ENCODE measurements around the gene LGALS1.
A peak's percentile ranks its signal among the peaks of the same experiment; 100 is the strongest.

Gene LGALS1

GRCh38 chr22:37664249-37665101, 11.0 kb upstream of the LGALS1 start:
- no peak for DNase-seq

DNA sequence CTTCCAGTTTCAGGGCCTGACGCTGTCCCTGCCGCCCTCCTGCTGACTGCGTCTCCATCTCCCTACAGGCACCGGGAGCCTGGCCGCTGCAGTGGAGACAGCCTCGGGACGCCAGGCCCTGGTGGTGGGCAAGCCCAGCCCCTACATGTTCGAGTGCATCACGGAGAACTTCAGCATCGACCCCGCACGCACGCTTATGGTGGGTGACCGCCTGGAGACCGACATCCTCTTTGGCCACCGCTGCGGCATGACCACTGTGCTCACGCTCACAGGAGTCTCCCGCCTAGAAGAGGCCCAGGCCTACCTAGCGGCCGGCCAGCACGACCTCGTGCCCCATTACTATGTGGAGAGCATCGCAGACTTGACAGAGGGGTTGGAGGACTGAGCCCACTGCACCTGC, 9.9 kb upstream of the LGALS1 start:
- DNase-seq = no peak

DNA sequence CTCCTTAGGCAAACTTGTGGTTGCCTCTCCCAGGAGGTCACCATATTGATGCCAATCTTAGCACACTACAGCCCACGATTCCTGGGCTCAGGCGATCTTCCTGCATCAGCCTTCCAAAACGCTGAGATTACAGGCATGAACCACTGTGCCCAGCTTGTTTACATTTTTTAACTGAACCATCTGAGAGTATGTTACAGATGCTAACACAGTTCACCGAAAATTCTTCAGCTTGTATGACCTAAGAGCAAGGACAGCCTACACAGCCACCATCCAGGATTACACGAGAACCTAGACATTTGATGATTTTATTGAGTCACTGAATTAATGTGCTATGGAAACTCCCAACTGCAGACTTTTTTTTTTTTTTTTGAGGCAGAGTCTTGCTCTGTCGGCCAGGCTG, 5.8 kb upstream of the LGALS1 start:
- no peak for DNase-seq

DNA sequence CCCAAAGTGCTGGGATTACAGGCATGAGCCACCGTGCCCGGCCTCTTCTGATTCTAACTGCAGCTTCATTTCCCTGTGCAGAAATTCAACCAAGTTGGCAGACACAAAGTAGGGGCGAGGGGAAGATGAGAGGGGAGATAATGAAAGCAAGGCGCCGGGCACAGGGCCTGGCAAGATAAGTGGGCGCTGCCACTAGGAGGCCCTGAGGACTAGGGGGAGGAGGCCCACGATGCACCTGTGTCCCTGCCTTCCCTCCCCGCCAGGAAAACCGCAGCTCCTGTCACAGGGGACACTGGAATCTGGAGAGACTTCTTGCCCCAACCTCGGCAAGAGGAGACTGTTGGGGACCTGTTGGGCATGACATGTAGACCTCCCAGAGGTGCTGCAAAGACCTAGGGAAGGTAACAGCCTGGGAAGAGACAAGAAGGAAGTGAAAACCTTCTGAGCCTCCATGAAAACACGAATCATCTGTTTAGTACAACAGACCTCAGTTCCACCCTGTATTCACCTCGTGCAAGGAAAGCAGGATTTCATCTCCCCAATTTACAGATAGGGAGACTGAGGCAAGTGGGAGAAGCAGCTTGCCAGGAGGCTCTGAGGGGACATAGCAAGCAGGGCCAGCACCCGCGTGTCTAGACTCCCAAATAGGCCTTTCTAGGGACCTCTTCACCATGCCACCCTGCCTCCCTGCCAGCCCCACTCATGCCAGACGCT, 3.1 kb upstream of the LGALS1 start:
- no peak for DNase-seq

DNA sequence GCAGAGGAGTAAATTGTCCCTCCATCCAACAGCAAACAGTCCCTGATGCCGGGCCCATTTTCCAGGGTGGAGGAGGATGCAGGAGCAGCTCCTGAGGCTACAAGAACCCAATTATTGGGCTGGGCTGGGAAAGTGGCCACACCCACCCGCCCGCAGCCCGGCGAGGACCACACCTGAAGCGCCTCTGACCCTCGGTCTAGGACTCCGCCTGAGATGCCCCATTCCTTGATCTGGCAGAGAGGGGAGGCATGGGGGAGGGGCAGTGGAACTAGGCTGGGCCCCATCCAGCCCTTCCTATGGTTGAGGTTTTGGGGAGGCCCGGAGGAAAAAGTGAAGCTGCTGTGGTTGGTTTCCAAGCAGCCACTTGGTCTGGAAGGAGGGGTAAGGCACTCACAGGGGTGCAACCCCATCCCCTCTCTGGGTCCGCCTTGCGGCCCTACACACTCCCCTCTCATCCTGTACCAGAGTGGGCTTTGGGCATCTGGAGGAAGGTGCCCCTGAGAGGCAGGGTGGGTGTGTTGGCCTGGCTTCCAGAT, 2.4 kb upstream of the LGALS1 start:
- peak in 1 of 2 donors; percentile 33 for DNase-seq

DNA sequence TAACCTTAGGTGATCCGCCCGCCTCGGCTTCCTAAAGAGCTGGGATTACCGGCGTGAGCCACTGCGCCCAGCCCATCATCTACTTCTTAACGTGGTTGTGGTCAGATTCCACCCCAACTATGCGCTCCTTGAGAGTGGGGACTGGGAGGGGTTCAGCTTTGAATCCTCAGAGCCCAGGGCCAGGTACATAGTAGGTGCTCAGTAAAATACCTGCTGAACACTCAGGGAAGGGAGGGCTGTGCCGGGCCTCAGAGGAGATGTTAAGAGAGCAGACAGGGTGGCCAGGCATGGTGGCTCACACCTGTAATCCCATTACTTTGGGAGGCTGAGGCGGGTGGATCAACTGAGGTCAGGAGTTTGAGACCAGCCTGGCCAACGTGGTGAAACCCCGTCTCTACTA, 1.2 kb upstream of the LGALS1 start:
- DNase-seq = no peak

- peak in 1 of 2 donors; percentile 30 for DNase-seq
Measured at GRCh38 chr22:37675930-37676735, 697 bp downstream of the LGALS1 start.

DNA sequence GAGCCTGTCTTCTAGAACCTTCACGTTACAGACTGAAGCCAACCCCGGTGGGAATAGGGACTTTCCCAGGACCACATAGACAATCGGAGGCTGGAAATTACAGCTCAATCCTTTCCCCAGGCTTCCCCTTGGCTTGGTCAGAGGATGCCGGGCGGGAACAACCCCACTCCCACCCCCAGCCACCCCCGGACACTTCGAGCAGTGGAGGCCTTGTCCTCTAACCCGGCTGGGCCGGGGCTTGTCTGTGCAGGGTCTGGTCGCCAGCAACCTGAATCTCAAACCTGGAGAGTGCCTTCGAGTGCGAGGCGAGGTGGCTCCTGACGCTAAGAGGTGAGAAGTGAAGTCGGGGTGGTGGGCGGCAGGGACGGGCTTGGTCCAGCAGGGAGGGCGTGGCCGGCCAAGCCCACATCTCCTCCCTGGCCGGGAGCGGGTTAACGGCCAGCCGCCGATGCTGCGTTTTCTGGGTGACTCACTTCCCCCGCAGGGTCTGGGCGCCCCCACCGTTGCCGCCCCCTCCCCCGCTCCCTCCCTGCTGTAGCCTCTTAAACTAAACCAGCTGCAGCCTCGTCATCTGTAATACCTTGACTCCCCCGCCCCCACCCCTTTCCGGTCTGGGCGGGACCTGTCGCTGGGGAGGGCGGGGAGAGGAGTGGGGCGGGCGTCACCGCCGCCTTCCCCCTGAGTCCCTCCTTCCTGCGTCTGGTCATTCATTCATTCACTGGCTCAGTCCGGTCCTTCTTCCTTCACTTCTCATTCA, 1.5 kb downstream of the LGALS1 start:
- peak; percentile 93 to 94 for DNase-seq

GRCh38 chr22:37677493-37677974, 2.1 kb downstream of the LGALS1 start:
- DNase-seq = no peak

- DNase-seq = no peak
Measured at GRCh38 chr22:37678372-37678771, 2.9 kb downstream of the LGALS1 start.

- DNase-seq = no peak
Measured at GRCh38 chr22:37679670-37680069, 4.2 kb downstream of the LGALS1 start.

GRCh38 chr22:37680191-37680851, 4.9 kb downstream of the LGALS1 start:
- no peak for DNase-seq

GRCh38 chr22:37681001-37681424, 5.6 kb downstream of the LGALS1 start:
- no peak for DNase-seq

GRCh38 chr22:37681556-37682049, 6.2 kb downstream of the LGALS1 start:
- DNase-seq = peak; percentile 79 to 80

- no peak for DNase-seq
Measured at GRCh38 chr22:37684803-37685615, 9.6 kb downstream of the LGALS1 start.

GRCh38 chr22:37686002-37686982, 10.9 kb downstream of the LGALS1 start, which contains the start of gene NOL12:
TSS of gene NOL12 (plus strand) at chr22:37686343. CDS start at chr22:37686393, 50 bp downstream.
- peak; percentile 78 to 80 for DNase-seq

GRCh38 chr22:37690407-37690806, 15.0 kb downstream of the LGALS1 start:
- no peak for DNase-seq

DNA sequence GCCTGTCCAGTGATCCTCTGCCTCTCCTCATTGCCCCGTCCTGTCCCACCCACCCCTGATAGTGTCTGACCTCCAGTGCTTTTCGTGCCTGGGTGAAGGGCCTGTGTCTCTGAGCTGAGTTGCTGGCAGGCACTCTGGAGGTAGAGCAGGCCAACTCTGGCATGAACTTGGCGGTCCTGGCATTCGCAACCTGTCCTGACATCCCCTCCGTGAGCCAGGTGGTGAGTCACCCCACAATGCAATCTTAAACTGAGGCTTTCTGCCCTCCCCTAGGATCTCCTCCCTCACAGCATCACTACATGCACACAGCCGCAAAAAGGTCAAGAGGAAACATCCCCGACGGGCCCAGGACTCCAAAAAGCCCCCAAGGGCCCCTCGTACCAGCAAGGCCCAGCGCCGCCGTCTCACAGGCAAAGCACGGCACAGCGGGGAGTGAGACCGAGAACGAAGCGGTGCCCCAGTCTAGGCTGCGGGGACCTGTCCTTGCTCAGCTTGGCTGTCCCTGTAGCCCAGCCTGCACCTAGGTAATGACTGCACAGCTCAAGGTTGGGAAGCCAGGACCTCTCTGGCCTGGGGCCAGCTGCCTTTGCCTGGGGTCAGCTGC, 15.6 kb downstream of the LGALS1 start:
- DNase-seq = no peak
